Measurements from ENCODE around the gene LRRC41.
"Not testable (repeated sequence)": the region's sequence is repeated elsewhere in the genome, so short reads cannot be mapped to it uniquely, and the experiment has no call there.

The LRRC41 gene

GRCh38 chr1:46322191-46322590, 18.8 kb upstream of the LRRC41 start:
- not testable (repeated sequence) for DNase-seq (ENCODE audit: low spot score)

GRCh38 chr1:46319960-46320914, 16.8 kb upstream of the LRRC41 start:
- not testable (repeated sequence) for DNase-seq (ENCODE audit: low spot score)

- DNase-seq (ENCODE audit: low spot score) = not testable (repeated sequence)
Measured at GRCh38 chr1:46319301-46319700, 15.9 kb upstream of the LRRC41 start.

- no peak for DNase-seq (ENCODE audit: low spot score)
Measured at GRCh38 chr1:46317323-46317722, 13.9 kb upstream of the LRRC41 start.

- DNase-seq (ENCODE audit: low spot score) = peak; percentile 76
Measured at GRCh38 chr1:46315669-46316403, 12.4 kb upstream of the LRRC41 start.

- DNase-seq (ENCODE audit: low spot score) = no peak
Measured at GRCh38 chr1:46310321-46310720, 6.9 kb upstream of the LRRC41 start.

- DNase-seq (ENCODE audit: low spot score) = no peak
Measured at GRCh38 chr1:46309401-46310159, 6.2 kb upstream of the LRRC41 start.

- no peak for DNase-seq (ENCODE audit: low spot score)
Measured at GRCh38 chr1:46306159-46306530, 2.7 kb upstream of the LRRC41 start.

- DNase-seq (ENCODE audit: low spot score) = peak; percentile 25
Measured at GRCh38 chr1:46303872-46304326, 483 bp upstream of the LRRC41 start.

GRCh38 chr1:46302641-46303037, 777 bp downstream of the LRRC41 start:
- DNase-seq (ENCODE audit: low spot score) = peak; percentile 38

GRCh38 chr1:46301808-46302640, 1.4 kb downstream of the LRRC41 start:
- peak; percentile 62 for DNase-seq (ENCODE audit: low spot score)

GRCh38 chr1:46301406-46301807, 2.0 kb downstream of the LRRC41 start:
- peak; percentile 45 for DNase-seq (ENCODE audit: low spot score)

- peak; percentile 37 for DNase-seq (ENCODE audit: low spot score)
Measured at GRCh38 chr1:46300673-46301405, 2.6 kb downstream of the LRRC41 start.

- no peak for DNase-seq (ENCODE audit: low spot score)
Measured at GRCh38 chr1:46298387-46298786, 5.0 kb downstream of the LRRC41 start.

- no peak for DNase-seq (ENCODE audit: low spot score)
Measured at GRCh38 chr1:46295306-46295705, 8.1 kb downstream of the LRRC41 start.

GRCh38 chr1:46289976-46290375, 13.4 kb downstream of the LRRC41 start:
- no peak for DNase-seq (ENCODE audit: low spot score)

- no peak for DNase-seq (ENCODE audit: low spot score)
Measured at GRCh38 chr1:46289134-46289494, 14.3 kb downstream of the LRRC41 start.

- peak; percentile 75 for DNase-seq (ENCODE audit: low spot score)
Measured at GRCh38 chr1:46288485-46289133, 14.8 kb downstream of the LRRC41 start.

- no peak for DNase-seq (ENCODE audit: low spot score)
Measured at GRCh38 chr1:46285730-46286477, 17.5 kb downstream of the LRRC41 start.

Measured in hepatic stellate cell (primary cell).